SH-SY5Y (cell line): ENCODE measurements around the gene NOG.

Source experiments
- GATA2 ChIP-seq: IDR thresholded peaks from 2 replicates; pipeline ENCODE4 v1.6.1; 2011; ENCODE audit warnings: mild to moderate bottlenecking, low read depth, low read length
- GATA3 ChIP-seq: IDR thresholded peaks from 2 replicates; pipeline ENCODE4 v1.6.1; 2011; ENCODE audit warnings: low read depth, mild to moderate bottlenecking, low read length, moderate library complexity

Gene NOG

GRCh38 chr17:56593646-56594319, at the start of gene NOG:
NOG (plus strand) TSS chr17:56593699; CDS start chr17:56594224, 525 bp downstream.
- TF ChIP-seq GATA2, result no peak

GRCh38 chr17:56545106-56545505, 48.4 kb upstream of the NOG start:
- TF ChIP-seq GATA3, result no peak
- TF ChIP-seq GATA2, result no peak

GRCh38 chr17:56545930-56546329, 47.6 kb upstream of the NOG start:
- TF ChIP-seq GATA3 (no peak), GATA2 (no peak)

GRCh38 chr17:56548661-56549060, 44.8 kb upstream of the NOG start:
- TF ChIP-seq GATA2, result no peak
- TF ChIP-seq GATA3, result no peak

- TF ChIP-seq GATA3 (no peak), GATA2 (no peak)
Measured at GRCh38 chr17:56549501-56549900, 44.0 kb upstream of the NOG start.

- no peak for TF ChIP-seq GATA2
- no peak for TF ChIP-seq GATA3
Measured at GRCh38 chr17:56557682-56558081, 35.8 kb upstream of the NOG start.

- TF ChIP-seq GATA2, result no peak
- TF ChIP-seq GATA3, result no peak
Measured at GRCh38 chr17:56558088-56558487, 35.4 kb upstream of the NOG start.

- TF ChIP-seq GATA3, result no peak
- no peak for TF ChIP-seq GATA2
Measured at GRCh38 chr17:56570199-56570598, 23.3 kb upstream of the NOG start.

GRCh38 chr17:56571456-56571855, 22.0 kb upstream of the NOG start:
- TF ChIP-seq GATA2 (no peak), GATA3 (no peak)

- TF ChIP-seq GATA3 (no peak), GATA2 (no peak)
Measured at GRCh38 chr17:56577190-56577842, 16.2 kb upstream of the NOG start.

GRCh38 chr17:56577843-56578204, 15.7 kb upstream of the NOG start:
- no peak for TF ChIP-seq GATA3
- TF ChIP-seq GATA2, result no peak

- TF ChIP-seq GATA3 (no peak), GATA2 (no peak)
Measured at GRCh38 chr17:56581635-56582627, 11.6 kb upstream of the NOG start.

- no peak for TF ChIP-seq GATA2
- TF ChIP-seq GATA3, result no peak
Measured at GRCh38 chr17:56583772-56584171, 9.7 kb upstream of the NOG start.

GRCh38 chr17:56587298-56587697, 6.2 kb upstream of the NOG start:
- no peak for TF ChIP-seq GATA2
- TF ChIP-seq GATA3, result no peak
